Panc1 (cell line): Measurements from ENCODE around the gene RENBP.

Experiments used
- POLR2AphosphoS5 ChIP-seq: IDR thresholded peaks from 2 replicates; pipeline ENCODE4 v1.6.1; 2012; ENCODE audit warnings: mild to moderate bottlenecking, low read depth, low read length, moderate library complexity
- SIN3A ChIP-seq: IDR thresholded peaks from 2 replicates; pipeline ENCODE4 v1.6.1; 2012; ENCODE audit warnings: low read depth, mild to moderate bottlenecking, low read length, moderate library complexity, borderline replicate concordance; ENCODE audit not compliant: insufficient read depth
- TF ChIP-seq, protein P1 (sequence below): fragments of 450-650 bp; IDR thresholded peaks from 2 replicates; pipeline ENCODE4 v1.5.1; 2017; ENCODE audit warnings: mild to moderate bottlenecking

DNA sequence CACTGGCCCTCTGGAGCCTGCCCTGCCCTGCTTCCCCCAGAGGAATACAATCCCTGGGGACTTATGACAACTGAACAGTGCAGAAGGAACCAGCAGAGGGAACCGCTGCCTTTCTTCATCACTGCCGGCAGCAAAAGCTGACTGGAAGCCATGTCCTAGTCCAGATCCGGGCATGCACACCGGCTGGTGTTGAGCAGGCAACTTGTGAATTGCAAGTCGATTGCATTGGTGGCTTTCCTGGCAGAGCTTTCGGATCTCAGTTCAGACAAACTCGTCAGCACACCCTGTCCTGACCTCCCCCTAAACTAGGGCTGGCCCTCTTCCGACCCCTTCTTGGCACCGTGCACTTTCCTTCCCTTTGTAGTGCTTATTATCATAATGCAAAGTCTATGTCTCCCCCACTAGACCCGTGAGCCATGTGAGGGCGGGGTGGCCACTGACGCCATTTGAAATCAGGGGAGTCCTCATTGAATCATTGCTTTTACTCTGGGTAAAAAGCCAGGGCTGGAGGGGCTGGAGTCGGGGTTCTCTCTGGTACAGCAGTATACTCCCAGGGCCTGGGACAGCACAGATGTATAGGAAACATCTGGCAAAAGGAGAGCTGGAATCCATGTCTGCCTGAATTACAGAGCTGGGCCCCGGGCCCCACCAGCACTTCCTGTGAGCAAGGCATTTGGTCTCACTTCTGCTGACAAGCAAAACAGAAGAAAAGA lies 20.1 kb downstream of the RENBP start:
- TF ChIP-seq, protein P1, sequence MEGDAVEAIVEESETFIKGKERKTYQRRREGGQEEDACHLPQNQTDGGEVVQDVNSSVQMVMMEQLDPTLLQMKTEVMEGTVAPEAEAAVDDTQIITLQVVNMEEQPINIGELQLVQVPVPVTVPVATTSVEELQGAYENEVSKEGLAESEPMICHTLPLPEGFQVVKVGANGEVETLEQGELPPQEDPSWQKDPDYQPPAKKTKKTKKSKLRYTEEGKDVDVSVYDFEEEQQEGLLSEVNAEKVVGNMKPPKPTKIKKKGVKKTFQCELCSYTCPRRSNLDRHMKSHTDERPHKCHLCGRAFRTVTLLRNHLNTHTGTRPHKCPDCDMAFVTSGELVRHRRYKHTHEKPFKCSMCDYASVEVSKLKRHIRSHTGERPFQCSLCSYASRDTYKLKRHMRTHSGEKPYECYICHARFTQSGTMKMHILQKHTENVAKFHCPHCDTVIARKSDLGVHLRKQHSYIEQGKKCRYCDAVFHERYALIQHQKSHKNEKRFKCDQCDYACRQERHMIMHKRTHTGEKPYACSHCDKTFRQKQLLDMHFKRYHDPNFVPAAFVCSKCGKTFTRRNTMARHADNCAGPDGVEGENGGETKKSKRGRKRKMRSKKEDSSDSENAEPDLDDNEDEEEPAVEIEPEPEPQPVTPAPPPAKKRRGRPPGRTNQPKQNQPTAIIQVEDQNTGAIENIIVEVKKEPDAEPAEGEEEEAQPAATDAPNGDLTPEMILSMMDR, result no peak
- TF ChIP-seq POLR2AphosphoS5 (no peak), SIN3A (no peak)
